GM21786 (cell line): Measurements from ENCODE around the gene LRFN4.

Experiments used
- ATAC-seq: cut with Tn5 transposase; IDR thresholded peaks from one replicate; pipeline ENCODE4 v1.9.1; 2021; ENCODE audit not compliant: unreplicated experiment

LRFN4 gene

GRCh38 chr11:66887526-66887925, 30.7 kb downstream of the LRFN4 start:
- no peak for ATAC-seq

- no peak for ATAC-seq
Measured at GRCh38 chr11:66888282-66888681, 31.4 kb downstream of the LRFN4 start.

- no peak for ATAC-seq
Measured at GRCh38 chr11:66889960-66890359, 33.1 kb downstream of the LRFN4 start.

GRCh38 chr11:66891851-66892660, 35.2 kb downstream of the LRFN4 start:
- ATAC-seq = peak; percentile 97

- no peak for ATAC-seq
Measured at GRCh38 chr11:66892911-66893310, 36.0 kb downstream of the LRFN4 start.

GRCh38 chr11:66894141-66894540, 37.3 kb downstream of the LRFN4 start:
- no peak for ATAC-seq

- ATAC-seq = no peak
Measured at GRCh38 chr11:66901964-66902390, 45.1 kb downstream of the LRFN4 start.

- ATAC-seq = no peak
Measured at GRCh38 chr11:66902486-66903177, 45.8 kb downstream of the LRFN4 start.

GRCh38 chr11:66904055-66904454, 47.2 kb downstream of the LRFN4 start:
- no peak for ATAC-seq

- ATAC-seq = no peak
Measured at GRCh38 chr11:66904561-66904960, 47.7 kb downstream of the LRFN4 start.

- ATAC-seq = no peak
Measured at GRCh38 chr11:66904981-66905521, 48.2 kb downstream of the LRFN4 start.

- no peak for ATAC-seq
Measured at GRCh38 chr11:66905631-66906030, 48.8 kb downstream of the LRFN4 start.

GRCh38 chr11:66906061-66906733, 49.3 kb downstream of the LRFN4 start:
- no peak for ATAC-seq

- ATAC-seq = no peak
Measured at GRCh38 chr11:66907751-66908630, 51.1 kb downstream of the LRFN4 start.

- no peak for ATAC-seq
Measured at GRCh38 chr11:66909181-66909580, 52.3 kb downstream of the LRFN4 start.

GRCh38 chr11:66910016-66910415, 53.2 kb downstream of the LRFN4 start:
- no peak for ATAC-seq
